ENCODE results near the gene SLC5A6.
"Not testable (repeated sequence)": the region's sequence is repeated elsewhere in the genome, so short reads cannot be mapped to it uniquely, and the experiment has no call there.

SLC5A6 gene

GRCh38 chr2:27184115-27184514 is 28.0 kb downstream of the SLC5A6 start:
- no peak for DNase-seq

GRCh38 chr2:27182346-27182745 is 29.7 kb downstream of the SLC5A6 start:
- no peak for DNase-seq
- no peak for TF ChIP-seq POLR2A (IDR thresholded peaks at IDR 0.05; ENCODE audit: low read length)
- no peak for TF ChIP-seq GATA1 (IDR thresholded peaks at IDR 0.05; ENCODE audit: low read depth, low read length)

More at GRCh38 chr2:27184115-27184514, 28.0 kb downstream of the SLC5A6 start:
- no peak for TF ChIP-seq GATA1 (IDR thresholded peaks at IDR 0.05; ENCODE audit: low read depth, low read length)
- no peak for TF ChIP-seq POLR2A (IDR thresholded peaks at IDR 0.05; ENCODE audit: low read length)

GRCh38 chr2:27179344-27180000 is 32.6 kb downstream of the SLC5A6 start:
- TF ChIP-seq POLR2A (IDR thresholded peaks at IDR 0.05; ENCODE audit: low read length) (no peak), GATA1 (IDR thresholded peaks at IDR 0.05; ENCODE audit: low read depth, low read length) (no peak)

GRCh38 chr2:27178469-27178868 is 33.6 kb downstream of the SLC5A6 start:
- DNase-seq = no peak

More at GRCh38 chr2:27179344-27180000, 32.6 kb downstream of the SLC5A6 start:
- DNase-seq = no peak

GRCh38 chr2:27177441-27178351 is 34.4 kb downstream of the SLC5A6 start:
- TF ChIP-seq GATA1 (IDR thresholded peaks at IDR 0.05; ENCODE audit: low read depth, low read length) (no peak), POLR2A (IDR thresholded peaks at IDR 0.05; ENCODE audit: low read length) (no peak)
- no peak for DNase-seq

More at GRCh38 chr2:27178469-27178868, 33.6 kb downstream of the SLC5A6 start:
- TF ChIP-seq POLR2A (IDR thresholded peaks at IDR 0.05; ENCODE audit: low read length) (no peak), GATA1 (IDR thresholded peaks at IDR 0.05; ENCODE audit: low read depth, low read length) (no peak)

GRCh38 chr2:27175781-27176180 is 36.3 kb downstream of the SLC5A6 start:
- DNase-seq = not testable (repeated sequence)

- no peak for DNase-seq
- no peak for TF ChIP-seq POLR2A (IDR thresholded peaks at IDR 0.05; ENCODE audit: low read length)
Observed at GRCh38 chr2:27175330-27175729, 36.7 kb downstream of the SLC5A6 start.

GRCh38 chr2:27174638-27175037 is 37.4 kb downstream of the SLC5A6 start:
- TF ChIP-seq GATA1 (IDR thresholded peaks at IDR 0.05; ENCODE audit: low read depth, low read length) (no peak), POLR2A (IDR thresholded peaks at IDR 0.05; ENCODE audit: low read length) (no peak)
- no peak for DNase-seq

- TF ChIP-seq POLR2A (IDR thresholded peaks at IDR 0.05; ENCODE audit: low read length) = no peak
- no peak for TF ChIP-seq GATA1 (IDR thresholded peaks at IDR 0.05; ENCODE audit: low read depth, low read length)
- no peak for DNase-seq
Observed at GRCh38 chr2:27171351-27171848, 40.7 kb downstream of the SLC5A6 start.

- no peak for DNase-seq
- TF ChIP-seq POLR2A (IDR thresholded peaks at IDR 0.05; ENCODE audit: low read length) (no peak), GATA1 (IDR thresholded peaks at IDR 0.05; ENCODE audit: low read depth, low read length) (no peak)
Observed at GRCh38 chr2:27170581-27171337, 41.3 kb downstream of the SLC5A6 start.

GRCh38 chr2:27164960-27165763 is 46.9 kb downstream of the SLC5A6 start:
- DNase-seq = no peak
- TF ChIP-seq GATA1 (IDR thresholded peaks at IDR 0.05; ENCODE audit: low read depth, low read length) = no peak
- no peak for TF ChIP-seq POLR2A (IDR thresholded peaks at IDR 0.05; ENCODE audit: low read length)

GRCh38 chr2:27162151-27163121 is 49.6 kb downstream of the SLC5A6 start:
- no peak for TF ChIP-seq POLR2A (IDR thresholded peaks at IDR 0.05; ENCODE audit: low read length)
- no peak for TF ChIP-seq GATA1 (IDR thresholded peaks at IDR 0.05; ENCODE audit: low read depth, low read length)
- no peak for DNase-seq

Data from erythroblast (primary cell).